Activated naive CD4-positive, alpha-beta T cell treated with anti-CD3 and anti-CD28 coated beads for 36 hours (primary cell): ENCODE results near the gene DIAPH1. TPM values are rescaled to one million over a fixed set of nuclear protein-coding genes. Genes with fewer than 3 reads are reported as not detected.

Experiments
- total RNA-seq, 2 experiments: library from RNA; stranded (reverse); gene quantifications; one replicate each; pipeline ENCODE4 v1.2.3, GENCODE V29; 2021

Gene DIAPH1
- total RNA-seq, 2 experiments from 2014 or later: 165 to 169 TPM

Other genes starting within 250 kb of the DIAPH1 start
- gene PCDHGB3, start 248.8 kb downstream of the DIAPH1 start, total RNA-seq: under 1 TPM in 1 of 2 experiments, not detected in 1; 0.07 TPM
- gene PCDHGA6, start 245.1 kb downstream of the DIAPH1 start, total RNA-seq: under 1 TPM; 0.05 to 0.07 TPM
- not detected for gene PCDHGA7, start 236.3 kb downstream of the DIAPH1 start, total RNA-seq
- gene PCDHGB4, start 231.3 kb downstream of the DIAPH1 start, total RNA-seq: not detected
- gene PCDHGA8, start 226.4 kb downstream of the DIAPH1 start, total RNA-seq: not detected
- under 1 TPM in 1 of 2 experiments, not detected in 1; 0.12 TPM for gene PCDHGB5, start 221.1 kb downstream of the DIAPH1 start, total RNA-seq
- gene PCDHGA9, start 216.2 kb downstream of the DIAPH1 start, total RNA-seq: under 1 TPM in 1 of 2 experiments, not detected in 1; 0.07 TPM
- under 1 TPM in 1 of 2 experiments, not detected in 1; 0.05 TPM for gene PCDHGB6, start 211.0 kb downstream of the DIAPH1 start, total RNA-seq
- gene PCDHGA10, start 206.0 kb downstream of the DIAPH1 start, total RNA-seq: under 1 TPM in 1 of 2 experiments, not detected in 1; 0.05 TPM
- not detected for gene PCDHGB7, start 201.3 kb downstream of the DIAPH1 start, total RNA-seq
- under 1 TPM; 0.10 to 0.17 TPM for gene PCDHGA11, start 197.9 kb downstream of the DIAPH1 start, total RNA-seq
- not detected for gene PCDHGA12, start 188.5 kb downstream of the DIAPH1 start, total RNA-seq
- under 1 TPM; 0.12 to 0.17 TPM for gene PCDHGC3, start 143.0 kb downstream of the DIAPH1 start, total RNA-seq
- gene PCDHGC4, start 134.0 kb downstream of the DIAPH1 start, total RNA-seq: not detected
- not detected for gene PCDHGC5, start 129.9 kb downstream of the DIAPH1 start, total RNA-seq
- 10 to 100 TPM; 52.1 to 55.6 TPM for gene HDAC3, start 17.8 kb upstream of the DIAPH1 start, total RNA-seq
- gene RELL2, start 18.0 kb upstream of the DIAPH1 start, total RNA-seq: 10 to 100 TPM; 20.9 to 21.1 TPM
- gene FCHSD1, start 32.4 kb upstream of the DIAPH1 start, total RNA-seq: 10 to 100 TPM; 28.9 to 29.6 TPM
- 1 to 10 TPM; 1.2 to 2.2 TPM for gene ARAP3, start 63.2 kb upstream of the DIAPH1 start, total RNA-seq